Measurements from ENCODE around the gene DDX23. TPM values are rescaled to one million over a fixed set of nuclear protein-coding genes. Genes with fewer than 3 reads are reported as not detected.
"Not testable (repeated sequence)": the region's sequence is repeated elsewhere in the genome, so short reads cannot be mapped to it uniquely, and the experiment has no call there.

The DDX23 gene
- total RNA-seq, 1 experiment from 2014 or later = 106 TPM

DNA sequence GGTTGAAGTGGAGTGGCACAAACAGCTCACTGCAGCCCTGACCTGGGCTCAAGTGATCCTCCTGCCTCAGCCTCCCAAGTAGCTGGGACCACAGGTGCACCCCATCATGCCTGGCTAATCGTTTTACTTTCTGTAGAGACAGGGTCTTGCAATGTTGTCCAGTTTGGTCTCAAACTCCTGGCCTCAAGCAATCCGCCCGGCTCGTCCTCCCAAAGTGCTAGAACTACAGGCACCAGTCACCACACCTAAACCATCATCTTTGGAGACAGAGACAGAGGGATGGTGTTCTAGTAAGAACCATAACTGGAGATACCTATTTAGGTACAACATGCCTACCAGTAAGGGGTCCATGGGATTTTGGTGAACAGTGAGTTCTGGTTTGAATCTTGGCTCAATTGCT, 2.5 kb upstream of the DDX23 start:
- 0 out of 2 replicates have a peak, but pooled peaks cover 1% of the 10 kb centered on the region for H3K36me3 ChIP-seq (replicated peaks; ENCODE audit: control insufficient read depth, insufficient read depth, low read length)
- DNase-seq = no peak
- no peak overlapping the region for H3K4me3 ChIP-seq (ENCODE audit: insufficient read depth, low read depth, low read length)
- no peaks in the 10 kb centered on the region for H3K27me3 ChIP-seq (ENCODE audit: control insufficient read depth, insufficient read depth, low read length)

DNA sequence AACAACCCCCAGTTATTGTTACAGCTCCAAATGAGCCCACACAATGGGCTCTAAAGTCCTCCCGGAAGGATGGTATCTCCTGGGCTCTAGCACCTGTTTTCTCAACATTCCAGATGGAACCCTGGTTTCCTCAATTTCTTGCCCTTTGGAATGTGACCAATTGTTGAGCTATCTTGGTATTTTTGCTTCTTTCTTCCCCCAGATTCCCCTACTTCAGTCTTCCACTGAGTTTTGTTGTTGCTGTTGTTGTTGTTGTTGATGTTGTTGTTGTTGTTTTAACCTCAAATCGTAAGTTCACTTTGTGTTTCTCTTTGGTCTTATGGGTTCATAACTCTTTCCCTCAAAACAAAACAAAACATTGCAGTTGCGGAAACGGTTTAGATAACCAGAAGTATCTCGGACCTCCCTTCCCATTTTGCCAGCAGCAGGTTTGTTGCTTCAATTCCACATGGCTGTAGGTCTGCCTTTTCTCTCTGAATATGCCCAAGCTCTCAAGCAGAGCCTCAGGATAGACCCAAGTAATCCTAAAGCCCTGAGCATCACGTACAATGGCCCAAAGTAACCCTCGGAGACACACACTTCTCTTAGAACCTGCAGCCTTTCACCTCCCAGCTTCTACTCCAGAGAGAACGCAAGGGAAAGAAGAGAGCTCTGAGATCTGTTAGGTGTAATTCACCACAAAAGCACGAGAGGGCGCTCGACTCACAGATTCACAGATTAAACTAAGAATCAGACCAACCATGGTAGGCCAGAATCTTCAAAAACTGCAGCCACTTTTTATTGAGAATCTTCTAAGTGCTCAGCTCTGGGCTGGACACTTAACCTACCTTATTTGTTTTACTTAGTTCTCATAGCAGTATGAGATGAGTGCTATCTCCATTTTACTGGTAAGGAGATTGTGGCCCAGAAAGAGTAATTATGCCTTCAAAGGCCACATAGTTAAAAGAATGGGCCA, 1.0 kb upstream of the DDX23 start:
- peak; percentile 84 for DNase-seq
- Histone ChIP-seq H3K36me3 (replicated peaks; ENCODE audit: control insufficient read depth, insufficient read depth, low read length) (0 out of 2 replicates have a peak, but pooled peaks cover 1% of the 10 kb centered on the region), H3K27me3 (ENCODE audit: control insufficient read depth, insufficient read depth, low read length) (no peaks in the 10 kb centered on the region), H3K4me3 (ENCODE audit: insufficient read depth, low read depth, low read length) (peak overlapping the region; percentile 41)

DNA sequence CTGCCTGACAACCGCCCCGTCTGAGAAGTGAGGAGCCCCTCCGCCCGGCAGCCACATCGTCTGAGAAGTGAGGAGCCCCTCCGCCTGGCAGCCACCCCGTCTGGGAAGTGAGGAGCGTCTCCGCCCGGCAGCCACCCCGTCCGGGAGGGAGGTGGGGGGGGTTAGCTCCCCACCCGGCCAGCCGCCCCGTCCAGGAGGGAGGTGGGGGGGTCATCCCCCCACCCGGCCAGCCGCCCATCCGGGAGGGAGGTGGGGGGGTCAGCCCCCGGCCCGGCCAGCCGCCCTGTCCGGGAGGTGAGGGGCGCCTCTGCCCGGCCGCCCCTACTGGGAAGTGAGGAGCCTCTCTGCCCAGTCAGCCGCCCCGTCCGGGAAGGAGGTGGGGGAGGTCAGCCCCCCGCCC, 9.9 kb downstream of the DDX23 start:
- H3K27me3 ChIP-seq (ENCODE audit: control insufficient read depth, insufficient read depth, low read length); H3K4me3 ChIP-seq (ENCODE audit: insufficient read depth, low read depth, low read length); DNase-seq: not testable (repeated sequence)
- H3K36me3 ChIP-seq (replicated peaks; ENCODE audit: control insufficient read depth, insufficient read depth, low read length) = peaks cover 36% of the 10 kb centered on the region

GRCh38 chr12:48838048-48838447, 13.9 kb downstream of the DDX23 start:
- no peak for DNase-seq
- no peak overlapping the region for H3K4me3 ChIP-seq (ENCODE audit: insufficient read depth, low read depth, low read length)
- H3K27me3 ChIP-seq (ENCODE audit: control insufficient read depth, insufficient read depth, low read length) = no peaks in the 10 kb centered on the region
- H3K36me3 ChIP-seq (replicated peaks; ENCODE audit: control insufficient read depth, insufficient read depth, low read length) = peaks cover 51% of the 10 kb centered on the region

DNA sequence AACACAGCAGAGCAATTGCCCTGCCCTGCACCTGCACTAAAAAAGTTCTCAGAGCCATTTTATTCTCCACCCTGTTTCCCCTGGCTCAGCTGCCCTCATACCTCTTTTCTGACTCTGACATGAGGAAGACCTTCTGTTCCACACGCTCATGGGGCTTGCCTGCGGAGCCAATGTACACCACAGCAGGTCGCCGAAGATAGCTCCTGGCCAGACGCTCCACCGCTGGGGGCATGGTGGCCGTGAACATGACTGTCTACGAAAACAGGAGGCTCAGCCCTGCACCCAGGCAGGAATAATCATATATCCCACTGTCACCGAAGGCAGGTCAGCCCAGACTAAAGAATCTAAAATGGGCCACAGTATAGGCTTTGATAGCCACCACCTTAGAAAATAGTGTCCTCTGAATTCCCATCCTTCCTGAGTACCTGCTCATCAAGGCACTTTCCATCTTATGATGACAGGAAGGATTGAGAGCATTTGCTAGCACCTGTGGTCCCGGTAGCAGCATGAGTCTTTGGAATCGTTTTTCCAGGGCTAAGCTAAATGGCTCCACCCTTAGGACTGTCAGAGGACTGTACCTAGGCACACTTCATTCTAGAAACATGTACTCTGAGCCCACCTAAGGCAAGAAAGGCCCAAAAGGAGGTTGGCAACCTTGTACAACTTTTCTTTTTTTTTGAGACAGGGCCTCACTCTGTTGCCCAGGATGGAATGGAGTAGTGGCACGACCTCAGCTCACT, 19.5 kb downstream of the DDX23 start:
- no peaks in the 10 kb centered on the region for H3K27me3 ChIP-seq (ENCODE audit: control insufficient read depth, insufficient read depth, low read length)
- H3K4me3 ChIP-seq (ENCODE audit: insufficient read depth, low read depth, low read length) = no peak overlapping the region
- DNase-seq = no peak
- H3K36me3 ChIP-seq (replicated peaks; ENCODE audit: control insufficient read depth, insufficient read depth, low read length) = peaks cover 66% of the 10 kb centered on the region

DNA sequence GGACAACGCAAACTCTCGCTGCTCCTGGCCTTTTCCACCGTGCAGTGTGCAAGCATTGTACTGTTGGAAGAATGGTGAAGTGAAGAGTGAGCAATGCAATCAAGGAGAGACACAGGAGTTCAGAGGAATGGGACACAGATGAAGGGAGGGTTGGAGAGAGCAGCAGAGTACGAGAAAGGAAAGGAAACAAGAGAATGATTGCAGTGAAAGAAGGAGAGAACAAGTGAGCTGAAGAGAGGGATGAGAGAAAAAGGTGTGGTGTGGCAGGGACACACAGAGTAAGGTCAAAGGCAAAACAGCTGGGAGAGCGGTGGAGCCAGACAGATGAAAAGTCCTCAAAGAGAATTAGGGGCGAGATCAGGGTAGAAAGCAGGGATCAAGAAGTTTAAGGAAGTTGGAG, 20.7 kb downstream of the DDX23 start:
- Histone ChIP-seq H3K36me3 (replicated peaks; ENCODE audit: control insufficient read depth, insufficient read depth, low read length) (peaks cover 54% of the 10 kb centered on the region), H3K4me3 (ENCODE audit: insufficient read depth, low read depth, low read length) (no peak overlapping the region), H3K27me3 (ENCODE audit: control insufficient read depth, insufficient read depth, low read length) (no peaks in the 10 kb centered on the region)
- no peak for DNase-seq

- DNase-seq = no peak
- Histone ChIP-seq H3K27me3 (ENCODE audit: control insufficient read depth, insufficient read depth, low read length) (no peaks in the 10 kb centered on the region), H3K36me3 (replicated peaks; ENCODE audit: control insufficient read depth, insufficient read depth, low read length) (peaks cover 45% of the 10 kb centered on the region), H3K4me3 (ENCODE audit: insufficient read depth, low read depth, low read length) (no peak overlapping the region)
These were observed 23.0 kb downstream of the DDX23 start for GRCh38 chr12:48828841-48829575.

DNA sequence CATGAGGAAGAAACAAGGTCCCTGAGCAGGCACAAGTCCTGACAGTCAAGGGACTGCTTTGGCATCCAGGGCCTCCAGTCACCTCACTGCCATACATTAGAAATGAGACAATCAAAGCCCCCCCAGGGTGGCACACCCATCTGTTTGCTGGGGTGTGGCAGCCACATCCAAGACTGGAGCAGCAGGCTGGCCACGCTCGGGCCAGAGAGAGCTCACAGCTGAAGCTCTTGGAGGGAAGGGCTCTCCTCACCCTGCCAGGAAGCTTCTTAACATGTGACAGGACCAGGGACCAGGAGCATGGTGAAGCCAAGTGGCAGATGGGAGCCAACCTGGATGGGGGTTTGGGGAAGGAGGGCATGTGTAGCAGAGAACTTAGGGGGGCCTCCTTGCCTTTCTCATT, 23.7 kb downstream of the DDX23 start:
- no peaks in the 10 kb centered on the region for H3K27me3 ChIP-seq (ENCODE audit: control insufficient read depth, insufficient read depth, low read length)
- H3K36me3 ChIP-seq (replicated peaks; ENCODE audit: control insufficient read depth, insufficient read depth, low read length) = peaks cover 39% of the 10 kb centered on the region
- H3K4me3 ChIP-seq (ENCODE audit: insufficient read depth, low read depth, low read length) = no peak overlapping the region
- DNase-seq = no peak

GRCh38 chr12:48827513-48828096, 24.4 kb downstream of the DDX23 start:
- peaks cover 34% of the 10 kb centered on the region for H3K36me3 ChIP-seq (replicated peaks; ENCODE audit: control insufficient read depth, insufficient read depth, low read length)
- no peak for DNase-seq

DNA sequence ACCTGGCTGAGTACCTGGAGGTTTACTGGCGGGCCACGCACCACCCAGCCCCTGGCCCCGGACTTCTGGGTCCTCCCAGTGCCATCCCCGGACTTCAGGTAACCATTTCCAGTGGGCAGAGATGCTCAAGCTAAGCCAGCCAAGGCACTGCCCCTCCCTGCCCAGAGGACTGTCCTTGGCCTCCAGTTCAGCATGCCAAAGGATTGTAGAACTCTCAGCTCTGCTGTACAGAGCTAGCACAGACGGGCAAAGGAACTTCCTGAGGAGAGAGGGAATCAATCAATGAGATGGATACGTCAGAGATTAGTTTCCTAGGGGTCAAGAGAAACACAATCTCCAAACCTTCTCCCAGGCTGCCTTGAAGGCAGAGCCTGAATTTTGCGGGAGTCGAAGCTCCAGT, 24.9 kb downstream of the DDX23 start:
- no peak for DNase-seq
- Histone ChIP-seq H3K4me3 (ENCODE audit: insufficient read depth, low read depth, low read length) (no peak overlapping the region), H3K27me3 (ENCODE audit: control insufficient read depth, insufficient read depth, low read length) (0 out of 2 replicates have a peak, but pooled peaks cover 1% of the 10 kb centered on the region), H3K36me3 (replicated peaks; ENCODE audit: control insufficient read depth, insufficient read depth, low read length) (peaks cover 29% of the 10 kb centered on the region)

More at GRCh38 chr12:48827513-48828096, 24.4 kb downstream of the DDX23 start:
- H3K4me3 ChIP-seq (ENCODE audit: insufficient read depth, low read depth, low read length) = no peak overlapping the region
- H3K27me3 ChIP-seq (ENCODE audit: control insufficient read depth, insufficient read depth, low read length) = no peaks in the 10 kb centered on the region

DNA sequence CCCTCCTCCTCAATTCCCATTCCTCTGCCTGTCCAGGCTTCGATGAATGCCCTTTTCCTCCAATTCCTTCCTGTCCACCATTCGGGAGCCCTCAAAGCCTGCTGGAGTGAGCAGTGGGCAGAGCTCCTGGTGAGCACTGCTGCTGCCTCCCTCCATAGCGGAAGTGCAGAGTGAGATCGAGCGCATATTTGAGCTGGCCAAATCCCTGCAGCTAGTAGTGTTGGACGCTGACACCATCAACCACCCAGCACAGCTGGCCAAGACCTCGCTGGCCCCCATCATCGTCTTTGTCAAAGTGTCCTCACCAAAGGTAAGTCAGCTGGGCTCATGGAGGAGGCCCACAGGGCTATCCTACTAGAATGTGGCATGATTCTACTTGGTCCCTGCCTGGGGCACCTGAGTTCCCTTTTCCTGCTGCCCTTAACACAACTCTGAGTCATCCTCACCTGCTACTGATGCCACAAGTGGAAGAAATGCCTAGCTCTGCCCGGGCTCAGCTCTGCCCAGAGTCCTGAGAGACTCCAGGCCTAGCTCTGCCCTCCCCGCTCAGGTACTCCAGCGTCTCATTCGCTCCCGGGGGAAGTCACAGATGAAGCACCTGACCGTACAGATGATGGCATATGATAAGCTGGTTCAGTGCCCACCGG, 25.6 kb downstream of the DDX23 start:
- peaks cover 22% of the 10 kb centered on the region for H3K36me3 ChIP-seq (replicated peaks; ENCODE audit: control insufficient read depth, insufficient read depth, low read length)
- no peak overlapping the region for H3K4me3 ChIP-seq (ENCODE audit: insufficient read depth, low read depth, low read length)
- DNase-seq = no peak
- peaks cover 4% of the 10 kb centered on the region; the same call in 1 of the 2 replicates for H3K27me3 ChIP-seq (ENCODE audit: control insufficient read depth, insufficient read depth, low read length)

DNA sequence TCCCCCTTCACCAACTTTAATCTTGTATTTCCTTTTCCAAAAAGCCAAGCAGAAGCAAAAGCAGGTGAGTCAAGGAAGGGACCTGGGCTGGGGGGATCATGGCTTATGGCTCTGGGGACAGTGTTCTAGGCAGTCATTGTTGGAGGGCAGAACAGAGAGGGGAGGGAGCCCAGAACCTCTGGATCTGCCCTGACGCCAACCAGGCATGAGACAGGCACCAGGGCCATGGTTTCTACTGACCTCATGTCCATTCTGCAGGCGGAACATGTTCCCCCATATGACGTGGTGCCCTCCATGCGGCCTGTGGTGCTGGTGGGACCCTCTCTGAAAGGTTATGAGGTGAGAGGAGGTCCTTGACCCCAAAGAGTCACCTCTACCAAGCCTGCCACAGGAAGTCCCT, 27.1 kb downstream of the DDX23 start:
- no peak for DNase-seq
- peaks cover 11% of the 10 kb centered on the region for H3K27me3 ChIP-seq (ENCODE audit: control insufficient read depth, insufficient read depth, low read length)

DNA sequence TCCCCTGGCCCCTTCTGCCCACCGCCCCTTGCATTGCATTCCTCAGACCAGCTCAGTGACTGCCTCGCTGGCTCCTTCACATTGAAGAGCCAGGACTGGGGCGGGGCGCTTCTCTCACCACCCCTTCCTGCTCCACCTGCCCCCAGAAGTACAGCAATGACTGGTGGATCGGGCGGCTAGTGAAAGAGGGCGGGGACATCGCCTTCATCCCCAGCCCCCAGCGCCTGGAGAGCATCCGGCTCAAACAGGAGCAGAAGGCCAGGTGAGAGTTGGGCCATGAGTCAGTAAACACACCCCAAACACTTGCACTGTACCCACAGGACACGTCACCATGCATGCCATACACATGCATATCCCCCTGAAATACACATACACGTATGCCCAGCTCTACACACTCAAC, 27.9 kb downstream of the DDX23 start:
- Histone ChIP-seq H3K4me3 (ENCODE audit: insufficient read depth, low read depth, low read length) (no peak overlapping the region), H3K27me3 (ENCODE audit: control insufficient read depth, insufficient read depth, low read length) (peaks cover 19% of the 10 kb centered on the region), H3K36me3 (replicated peaks; ENCODE audit: control insufficient read depth, insufficient read depth, low read length) (peaks cover 2% of the 10 kb centered on the region)
- DNase-seq = peak; percentile 89

More for the DNA sequence above, 27.1 kb downstream of the DDX23 start:
- Histone ChIP-seq H3K36me3 (replicated peaks; ENCODE audit: control insufficient read depth, insufficient read depth, low read length) (peaks cover 8% of the 10 kb centered on the region), H3K4me3 (ENCODE audit: insufficient read depth, low read depth, low read length) (no peak overlapping the region)

GRCh38 chr12:48823281-48823680, 28.7 kb downstream of the DDX23 start:
- DNase-seq = no peak

More at GRCh38 chr12:48823281-48823680, 28.7 kb downstream of the DDX23 start:
- Histone ChIP-seq H3K36me3 (replicated peaks; ENCODE audit: control insufficient read depth, insufficient read depth, low read length) (no peaks in the 10 kb centered on the region), H3K27me3 (ENCODE audit: control insufficient read depth, insufficient read depth, low read length) (peaks cover 23% of the 10 kb centered on the region), H3K4me3 (ENCODE audit: insufficient read depth, low read depth, low read length) (no peak overlapping the region)

All from H7 (cell line).